ENCODE data around the gene IFI16.

The IFI16 gene

DNA sequence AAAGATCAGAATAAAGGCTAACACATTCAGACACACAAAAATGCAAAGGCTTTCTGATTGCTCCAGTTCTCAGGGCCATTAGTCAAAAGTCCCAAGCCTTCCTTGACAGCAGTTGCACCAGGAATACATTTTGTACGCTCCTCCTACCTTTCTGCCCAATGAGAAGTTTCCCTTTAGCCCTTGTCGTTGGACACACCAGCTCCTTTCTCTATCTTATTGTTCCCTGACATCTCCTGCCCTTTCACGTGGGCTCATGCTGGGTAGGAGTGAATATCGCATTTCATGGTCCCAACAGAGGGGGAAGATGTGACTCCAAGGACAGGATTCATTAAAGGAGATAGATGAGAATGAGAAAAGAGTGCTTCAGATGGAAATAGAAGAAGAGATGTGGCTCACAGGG is 33.5 kb upstream of the IFI16 start:
- ChIA-PET CTCF (interaction anchor here (1.2 to 1.8 kb wide), 2 partner anchors 22 to 95 kb away, joined by 4 to 9 read pairs; no protein-coding TSS in a partner anchor), POLR2A (no interaction called here)
- DNase-seq (ENCODE audit: extremely low spot score), result no peak
- no peak for TF ChIP-seq CTCF (IDR thresholded peaks at IDR 0.05; ENCODE audit: control extremely low read depth, extremely low read depth, low read depth, missing control alignments)

DNA sequence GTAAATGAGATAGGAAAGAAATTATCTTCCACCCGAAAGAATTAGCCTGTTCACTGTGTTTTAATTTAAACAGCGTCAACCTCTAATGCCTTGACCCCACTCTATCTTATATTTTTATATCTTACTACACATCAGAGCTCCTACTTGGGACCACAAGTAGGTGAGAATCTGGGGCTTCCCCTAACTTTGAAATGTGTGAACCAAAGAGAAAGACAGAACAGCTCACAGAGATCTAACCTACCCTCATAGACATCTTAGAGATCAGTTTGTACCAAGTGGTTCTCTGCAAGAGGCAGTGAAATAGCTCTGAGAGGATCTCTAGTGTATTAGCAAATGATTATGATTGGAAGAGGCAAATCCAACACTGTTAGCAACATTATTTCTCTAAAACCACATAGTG is 31.0 kb upstream of the IFI16 start:
- POLR2A ChIA-PET, result no interaction called here
- CTCF ChIA-PET, result no interaction called here
- no peak for DNase-seq (ENCODE audit: extremely low spot score)
- TF ChIP-seq CTCF (IDR thresholded peaks at IDR 0.05; ENCODE audit: control extremely low read depth, extremely low read depth, low read depth, missing control alignments), result no peak

DNA sequence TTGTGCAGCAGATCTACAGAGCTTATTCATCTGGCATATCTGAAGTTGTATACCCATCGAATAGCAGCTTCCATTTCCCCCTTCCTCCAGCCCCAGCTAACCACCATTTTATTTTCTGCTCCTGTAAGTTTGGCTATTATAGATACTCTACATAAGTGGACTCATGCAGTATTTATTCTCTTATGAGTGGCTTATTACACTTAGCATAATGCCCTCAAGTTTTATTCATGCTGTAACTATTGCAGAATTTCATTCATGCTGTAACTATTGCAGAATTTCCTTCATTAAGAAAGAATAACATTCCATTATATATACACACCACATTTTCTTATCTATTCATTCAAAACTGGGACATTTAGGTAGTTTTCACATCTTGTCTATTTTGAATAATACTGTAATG is 30.5 kb upstream of the IFI16 start:
- CTCF ChIA-PET, result no interaction called here

DNA sequence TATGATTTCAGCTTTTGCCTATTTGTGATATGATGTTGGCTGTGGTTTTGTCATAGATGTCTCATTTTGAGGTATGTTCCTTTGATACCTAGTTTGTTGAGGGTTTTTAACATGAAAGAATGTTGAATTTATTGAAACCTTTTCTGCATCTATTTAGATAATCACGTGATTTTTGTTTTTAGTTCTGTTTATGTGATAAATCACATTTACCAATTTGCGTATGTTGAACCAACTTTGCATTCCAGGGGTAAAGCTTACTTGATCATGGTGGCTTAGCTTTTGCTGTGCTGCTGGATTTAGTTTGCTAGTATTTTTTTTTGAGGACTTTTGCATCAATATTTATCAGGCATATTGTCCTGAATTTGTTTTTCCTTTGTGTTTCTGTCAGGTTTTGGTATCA is 26.5 kb upstream of the IFI16 start:
- no peak for DNase-seq (ENCODE audit: extremely low spot score)
- TF ChIP-seq CTCF (IDR thresholded peaks at IDR 0.05; ENCODE audit: control extremely low read depth, extremely low read depth, low read depth, missing control alignments), result no peak
- ChIA-PET CTCF (no interaction called here), POLR2A (no interaction called here)

More for the DNA sequence above, 30.5 kb upstream of the IFI16 start:
- POLR2A ChIA-PET, result no interaction called here
- no peak for TF ChIP-seq CTCF (IDR thresholded peaks at IDR 0.05; ENCODE audit: control extremely low read depth, extremely low read depth, low read depth, missing control alignments)
- DNase-seq (ENCODE audit: extremely low spot score), result no peak

- CTCF ChIA-PET, result interaction anchor here (2.2 kb wide), 1 partner anchor 14 kb away, joined by 8 read pairs; no protein-coding TSS in a partner anchor
- no peak for DNase-seq (ENCODE audit: extremely low spot score)
- no peak for TF ChIP-seq CTCF (IDR thresholded peaks at IDR 0.05; ENCODE audit: control extremely low read depth, extremely low read depth, low read depth, missing control alignments)
- POLR2A ChIA-PET, result no interaction called here
Observed at GRCh38 chr1:158984386-158984785, 25.3 kb upstream of the IFI16 start.

GRCh38 chr1:158989424-158989823 is 20.3 kb upstream of the IFI16 start:
- POLR2A ChIA-PET, result no interaction called here
- no peak for TF ChIP-seq CTCF (IDR thresholded peaks at IDR 0.05; ENCODE audit: control extremely low read depth, extremely low read depth, low read depth, missing control alignments)
- CTCF ChIA-PET, result interaction anchor here (0.6 to 1.1 kb wide), 2 partner anchors 9 to 11 kb away, joined by 3 read pairs; no protein-coding TSS in a partner anchor
- DNase-seq (ENCODE audit: extremely low spot score), result no peak

DNA sequence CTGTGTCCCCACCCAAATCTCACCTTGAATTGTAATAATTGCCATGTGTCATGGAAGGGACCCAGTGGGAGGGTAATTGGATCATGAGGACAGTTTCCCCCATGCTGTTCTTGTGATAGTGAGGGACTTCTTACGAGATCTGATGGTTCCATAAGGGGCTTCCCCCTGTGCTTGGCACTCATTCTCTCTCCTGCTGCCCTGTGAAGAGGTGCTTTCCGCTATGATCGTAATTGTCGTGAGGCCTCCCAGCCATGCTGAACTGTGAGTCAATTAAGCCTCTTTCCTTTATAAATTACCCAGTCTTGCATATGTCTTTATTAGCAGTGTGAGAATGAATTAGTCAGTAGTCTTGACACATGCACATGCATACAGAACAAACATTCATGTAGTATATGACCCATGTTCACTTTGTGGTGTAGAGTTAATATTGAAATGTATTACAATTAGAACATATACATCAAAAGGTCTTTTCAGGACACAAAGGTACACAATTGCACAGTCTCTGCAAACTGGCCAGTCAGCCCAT is 16.9 kb upstream of the IFI16 start:
- CTCF ChIA-PET, result no interaction called here
- DNase-seq (ENCODE audit: extremely low spot score), result no peak
- TF ChIP-seq CTCF (IDR thresholded peaks at IDR 0.05; ENCODE audit: control extremely low read depth, extremely low read depth, low read depth, missing control alignments), result no peak
- POLR2A ChIA-PET, result no interaction called here
